Globus pallidus (tissue), 1 donor: ENCODE data around the gene MAP7.
"Not testable (repeated sequence)": the region's sequence is repeated elsewhere in the genome, so short reads cannot be mapped to it uniquely, and the experiment has no call there.

ENCODE experiments used
- DNase-seq: peaks from one replicate; pipeline ENCODE4 v3.0.0-alpha.2; 2015; ENCODE audit warnings: low spot score

Gene MAP7

GRCh38 chr6:136502786-136503185, 47.4 kb downstream of the MAP7 start:
- DNase-seq, result no peak

GRCh38 chr6:136501514-136501913, 48.7 kb downstream of the MAP7 start:
- DNase-seq, result no peak

- no peak for DNase-seq
Observed at GRCh38 chr6:136501096-136501495, 49.1 kb downstream of the MAP7 start.

DNA sequence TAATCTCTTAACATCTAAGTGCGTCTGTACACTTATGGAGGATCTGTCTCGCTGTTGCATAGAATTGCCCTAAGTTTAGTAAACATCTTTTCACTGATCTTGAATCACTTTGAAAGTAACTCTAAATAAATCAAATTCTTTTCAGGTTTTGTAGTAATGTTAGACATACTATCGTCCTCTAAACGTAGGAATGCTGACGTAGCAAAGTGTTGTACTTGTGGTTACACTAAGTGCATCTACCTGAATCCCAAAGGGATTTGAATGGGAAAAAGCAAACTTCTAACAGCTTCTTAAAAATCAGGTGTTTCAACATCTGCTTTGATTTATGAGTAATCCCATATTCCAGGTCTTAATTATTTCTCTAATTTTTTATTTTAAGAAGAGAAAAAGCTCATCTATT, 49.8 kb downstream of the MAP7 start:
- no peak for DNase-seq

- no peak for DNase-seq
Observed at GRCh38 chr6:136499370-136499769, 50.9 kb downstream of the MAP7 start.

DNA sequence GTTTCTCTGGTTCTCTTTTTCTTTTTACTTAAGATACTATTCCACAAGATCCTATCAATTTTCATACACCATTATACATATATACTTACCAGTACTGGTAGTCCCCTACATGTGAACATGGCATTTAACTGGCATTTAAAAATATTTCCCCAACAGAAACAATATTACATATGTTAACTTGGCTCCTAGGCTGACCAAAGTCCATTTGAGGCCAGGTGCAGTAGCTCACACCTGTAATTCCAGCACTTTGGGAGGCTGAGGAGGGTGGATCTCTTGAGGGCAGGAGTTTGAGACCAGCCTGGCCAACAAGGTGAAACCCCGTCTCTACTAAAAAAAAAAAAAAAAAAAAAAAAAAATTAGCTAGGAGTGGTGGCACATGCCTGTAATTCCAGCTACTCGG, 53.8 kb downstream of the MAP7 start:
- DNase-seq, result not testable (repeated sequence)

- no peak for DNase-seq
Observed at GRCh38 chr6:136494710-136495109, 55.5 kb downstream of the MAP7 start.

- no peak for DNase-seq
Observed at GRCh38 chr6:136494059-136494458, 56.2 kb downstream of the MAP7 start.

GRCh38 chr6:136492409-136492808, 57.8 kb downstream of the MAP7 start:
- DNase-seq, result no peak

- no peak for DNase-seq
Observed at GRCh38 chr6:136491754-136492153, 58.5 kb downstream of the MAP7 start.

DNA sequence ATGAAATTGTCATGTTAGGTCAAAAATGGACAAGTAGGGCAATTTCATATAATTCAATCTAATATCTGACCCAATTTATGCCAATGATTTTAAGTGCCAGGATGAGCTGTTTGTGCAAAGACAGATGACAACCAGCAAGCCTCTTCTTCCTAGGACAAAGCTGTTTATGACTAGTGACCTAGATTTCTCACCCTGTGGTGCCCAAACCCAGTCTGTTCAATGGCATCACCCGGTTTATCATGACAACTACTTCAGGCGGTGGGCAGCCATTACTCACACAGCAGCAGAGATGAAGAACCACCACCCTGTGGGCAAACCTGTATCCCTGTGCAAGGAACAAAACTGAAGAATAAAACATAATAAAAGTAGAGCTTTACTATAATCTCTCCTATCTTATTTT, 59.0 kb downstream of the MAP7 start:
- DNase-seq, result no peak

DNA sequence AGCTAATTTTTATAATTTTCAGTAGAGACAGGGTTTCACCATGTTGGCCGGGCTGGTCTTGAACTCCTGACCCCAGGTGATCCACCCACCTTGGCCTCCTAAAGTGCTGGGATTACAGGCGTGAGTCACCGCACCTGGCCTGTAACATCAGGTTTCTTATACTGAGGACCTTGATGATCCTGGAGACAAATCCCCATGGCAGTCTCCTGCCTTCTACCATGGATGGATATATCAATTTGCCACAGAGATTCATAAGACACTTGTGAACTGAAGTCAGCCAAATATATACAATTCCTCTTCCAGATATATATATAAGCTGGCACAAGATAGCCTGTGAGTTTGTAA, 60.6 kb downstream of the MAP7 start:
- not testable (repeated sequence) for DNase-seq

- DNase-seq, result no peak
Observed at GRCh38 chr6:136487759-136488425, 62.3 kb downstream of the MAP7 start.

- DNase-seq, result no peak
Observed at GRCh38 chr6:136486357-136486756, 63.9 kb downstream of the MAP7 start.

GRCh38 chr6:136483906-136484305, 66.3 kb downstream of the MAP7 start:
- DNase-seq, result no peak

DNA sequence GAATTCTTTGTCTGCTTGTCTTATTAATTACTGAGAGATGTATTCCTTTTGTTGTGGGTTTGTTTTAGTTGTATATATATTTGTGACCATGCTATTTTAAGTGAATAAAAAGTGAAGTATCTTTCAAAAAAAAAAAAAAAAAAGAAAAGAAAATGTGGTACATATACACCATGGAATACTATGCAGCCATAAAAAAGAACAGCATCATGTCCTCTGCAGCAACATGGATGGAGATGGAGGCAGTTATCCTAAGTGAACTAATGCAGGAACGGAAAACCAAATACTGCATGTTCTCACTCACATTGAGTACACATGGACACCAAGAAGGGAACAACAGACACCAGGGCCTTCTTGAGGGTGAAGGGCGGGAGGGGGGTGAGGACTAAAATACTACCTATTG, 67.2 kb downstream of the MAP7 start:
- not testable (repeated sequence) for DNase-seq

GRCh38 chr6:136477548-136477947, 72.7 kb downstream of the MAP7 start:
- no peak for DNase-seq

DNA sequence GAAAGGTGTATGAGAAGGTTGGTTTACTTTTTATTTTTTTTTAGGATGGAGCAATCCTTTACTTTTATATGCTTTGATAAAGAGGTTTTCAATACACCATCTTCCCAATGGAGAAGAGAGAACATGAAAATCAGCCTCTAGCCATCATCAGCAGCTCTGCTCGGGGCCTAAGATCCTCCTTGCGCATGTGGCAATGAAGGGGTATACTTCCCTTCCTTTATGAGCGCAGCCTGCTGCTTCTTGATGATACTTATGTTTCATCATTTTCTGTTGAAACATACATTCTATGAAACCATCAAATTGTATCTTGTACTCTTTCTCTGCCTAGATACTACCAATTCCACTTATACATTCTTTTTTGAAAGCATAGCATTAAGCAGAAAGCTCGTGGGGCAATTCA, 74.5 kb downstream of the MAP7 start:
- DNase-seq, result no peak

DNA sequence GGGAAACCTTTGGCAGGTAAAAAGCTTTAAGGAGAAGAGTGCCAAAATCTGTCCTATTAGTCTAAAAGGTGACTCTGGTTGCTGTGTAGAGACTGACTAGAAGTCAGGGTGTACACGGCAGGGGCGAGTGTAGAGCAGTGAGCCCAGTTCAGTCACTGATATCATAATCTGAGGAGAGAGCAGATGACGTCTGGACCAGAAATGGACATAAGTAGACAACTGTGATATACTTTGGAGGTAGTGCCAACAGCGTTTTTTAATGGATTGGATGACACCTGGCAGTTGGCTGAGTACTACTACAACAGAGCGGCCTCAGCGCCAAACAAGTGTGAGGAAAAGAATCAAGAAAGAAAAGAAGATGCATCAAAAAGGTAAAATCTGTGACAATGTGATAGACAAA, 76.0 kb downstream of the MAP7 start:
- DNase-seq, result no peak

DNA sequence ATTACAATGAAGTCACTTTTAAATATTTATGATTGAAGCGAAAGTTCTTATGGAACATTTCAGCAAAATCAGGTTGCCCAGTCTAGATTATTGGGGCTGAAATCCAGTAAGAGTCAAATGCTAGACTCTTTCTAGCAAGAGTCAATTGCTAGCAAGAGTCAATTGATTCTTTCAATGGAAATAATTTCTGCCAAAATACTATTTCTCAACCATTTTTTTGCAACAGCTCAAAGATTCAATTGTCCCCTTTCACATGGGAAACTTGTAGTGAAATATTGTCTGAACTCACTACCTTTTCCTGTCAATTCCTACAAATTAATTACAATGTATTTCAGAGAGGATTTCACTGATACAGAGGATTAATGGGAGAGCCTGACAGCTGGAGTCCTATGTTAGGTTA, 78.3 kb downstream of the MAP7 start:
- no peak for DNase-seq

GRCh38 chr6:136471372-136471771, 78.8 kb downstream of the MAP7 start:
- peak; percentile 27 for DNase-seq

- peak; percentile 60 for DNase-seq
Observed at GRCh38 chr6:136470044-136470443, 80.2 kb downstream of the MAP7 start.

- no peak for DNase-seq
Observed at GRCh38 chr6:136469154-136469553, 81.1 kb downstream of the MAP7 start.

- DNase-seq, result peak; percentile 99
Observed at GRCh38 chr6:136468711-136469110, 81.5 kb downstream of the MAP7 start.

DNA sequence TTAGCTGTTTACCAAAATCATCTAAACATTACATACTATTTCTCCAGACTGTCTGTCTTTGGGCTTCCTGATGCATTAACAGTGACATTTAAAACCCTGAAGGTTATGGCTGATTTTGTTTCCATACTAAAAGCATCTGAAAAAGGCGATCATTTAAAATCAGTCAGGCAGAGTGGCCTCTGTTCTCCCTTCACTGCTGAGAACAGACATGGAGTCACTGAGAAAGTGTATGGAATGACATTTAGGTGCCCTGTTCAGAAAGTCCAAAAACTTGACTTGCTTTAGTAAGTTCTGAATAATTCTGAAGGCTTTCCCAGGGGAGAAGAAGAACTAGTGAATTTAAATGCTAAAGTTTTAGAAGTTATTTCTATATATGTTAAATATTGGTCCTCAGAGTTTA, 83.0 kb downstream of the MAP7 start:
- DNase-seq, result no peak
